GM21529 (cell line): ENCODE results near the gene RNF223.
"Not testable (repeated sequence)": the region's sequence is repeated elsewhere in the genome, so short reads cannot be mapped to it uniquely, and the experiment has no call there.

ENCODE experiments used
- ATAC-seq: cut with Tn5 transposase; IDR thresholded peaks from one replicate; pipeline ENCODE4 v1.9.1; 2021; ENCODE audit not compliant: unreplicated experiment

The RNF223 gene

GRCh38 chr1:1110561-1110971 lies 36.5 kb upstream of the RNF223 start:
- no peak for ATAC-seq

- ATAC-seq: no peak
These were observed 35.6 kb upstream of the RNF223 start for GRCh38 chr1:1109743-1110142.

- ATAC-seq: no peak
These were observed 32.6 kb upstream of the RNF223 start for GRCh38 chr1:1106510-1107221.

- not testable (repeated sequence) for ATAC-seq
These were observed 30.0 kb upstream of the RNF223 start for GRCh38 chr1:1104152-1104551.

GRCh38 chr1:1101503-1101902 lies 27.4 kb upstream of the RNF223 start:
- ATAC-seq: no peak

GRCh38 chr1:1100296-1100695 lies 26.2 kb upstream of the RNF223 start:
- ATAC-seq: no peak

GRCh38 chr1:1099506-1100183 lies 25.5 kb upstream of the RNF223 start:
- no peak for ATAC-seq

- no peak for ATAC-seq
These were observed 24.7 kb upstream of the RNF223 start for GRCh38 chr1:1098681-1099421.

- ATAC-seq: not testable (repeated sequence)
These were observed 22.0 kb upstream of the RNF223 start for GRCh38 chr1:1096136-1096535.

GRCh38 chr1:1094981-1095380 lies 20.9 kb upstream of the RNF223 start:
- no peak for ATAC-seq

GRCh38 chr1:1093610-1093943 lies 19.5 kb upstream of the RNF223 start:
- ATAC-seq: no peak

- ATAC-seq: no peak
These were observed 18.9 kb upstream of the RNF223 start for GRCh38 chr1:1092894-1093609.

- no peak for ATAC-seq
These were observed 18.2 kb upstream of the RNF223 start for GRCh38 chr1:1092149-1092855.

- ATAC-seq: no peak
These were observed 17.4 kb upstream of the RNF223 start for GRCh38 chr1:1091344-1092148.

GRCh38 chr1:1090424-1091343 lies 16.6 kb upstream of the RNF223 start:
- no peak for ATAC-seq

- ATAC-seq: no peak
These were observed 15.8 kb upstream of the RNF223 start for GRCh38 chr1:1089731-1090423.

- no peak for ATAC-seq
These were observed 14.9 kb upstream of the RNF223 start for GRCh38 chr1:1088801-1089680.
